NCI-H2107 treated with DMSO at 0.1 percent for 48 hours (cell line): ENCODE results near the gene PRDM15.
A peak's percentile ranks its signal among the peaks of the same experiment; 100 is the strongest.

Experiments used
- DNase-seq: peaks from one replicate; lab custom pipeline; 2025; ENCODE audit not compliant: unreplicated experiment; lab: John Stamatoyannopoulos, UW

Gene PRDM15

GRCh38 chr21:41879190-41879998 is at the start of gene PRDM15:
Gene PRDM15 (minus strand): TSS chr21:41879344. CDS start chr21:41860363, 18,981 bp downstream.
- DNase-seq, result peak; percentile 36

GRCh38 chr21:41928621-41929220 is 49.6 kb upstream of the PRDM15 start:
- DNase-seq, result no peak

GRCh38 chr21:41927727-41928409 is 48.7 kb upstream of the PRDM15 start:
- DNase-seq, result no peak

DNA sequence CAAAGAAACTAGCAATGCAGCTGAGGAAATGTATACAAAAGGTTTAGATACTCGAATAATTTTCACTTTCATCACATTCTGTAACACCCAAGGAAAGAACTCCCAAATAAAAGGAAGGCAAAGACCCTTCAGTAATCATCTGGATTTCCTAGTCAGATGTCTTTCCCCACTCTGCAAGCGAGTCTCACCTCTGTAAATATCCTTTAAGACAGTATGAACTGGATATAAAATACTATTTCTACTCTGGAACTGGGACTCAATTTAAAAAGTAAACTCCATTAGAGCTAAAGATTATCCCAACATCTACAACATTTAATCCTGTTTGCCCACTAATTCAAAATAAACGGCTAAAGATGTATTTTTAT is 47.6 kb upstream of the PRDM15 start:
- DNase-seq, result no peak

DNA sequence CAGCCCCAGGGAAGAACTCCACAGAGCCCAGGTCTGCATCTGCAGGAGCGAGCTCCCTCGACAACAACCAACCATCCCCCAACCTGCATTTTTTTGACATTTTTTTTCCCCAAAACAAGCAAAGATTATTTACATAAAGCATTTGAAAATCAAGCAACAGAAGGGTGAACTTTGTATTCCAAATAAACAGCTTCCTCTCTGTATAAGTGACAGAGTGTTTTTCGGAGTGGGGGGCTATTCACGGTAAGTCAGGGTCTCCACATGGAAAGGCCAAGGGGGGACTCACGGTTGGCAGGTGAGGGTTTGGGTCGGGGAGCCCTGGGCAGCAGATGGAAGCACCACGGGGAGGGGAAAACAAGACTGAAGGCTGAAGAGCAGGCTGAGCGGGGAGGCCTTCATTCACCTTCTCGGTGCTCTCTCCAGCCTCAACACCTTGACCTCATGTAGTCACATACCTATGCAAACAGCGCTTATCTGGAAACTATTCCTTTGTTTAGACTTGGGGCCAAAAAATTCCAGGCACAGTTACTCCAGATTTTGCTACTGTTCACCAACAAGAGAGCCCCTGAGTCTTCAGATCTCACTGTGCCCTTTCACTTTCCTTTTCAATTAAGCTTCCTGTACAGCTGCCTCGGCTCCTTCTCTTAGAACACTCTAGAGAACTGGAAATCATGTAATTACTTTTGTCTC is 47.1 kb upstream of the PRDM15 start:
- DNase-seq, result peak; percentile 83

DNA sequence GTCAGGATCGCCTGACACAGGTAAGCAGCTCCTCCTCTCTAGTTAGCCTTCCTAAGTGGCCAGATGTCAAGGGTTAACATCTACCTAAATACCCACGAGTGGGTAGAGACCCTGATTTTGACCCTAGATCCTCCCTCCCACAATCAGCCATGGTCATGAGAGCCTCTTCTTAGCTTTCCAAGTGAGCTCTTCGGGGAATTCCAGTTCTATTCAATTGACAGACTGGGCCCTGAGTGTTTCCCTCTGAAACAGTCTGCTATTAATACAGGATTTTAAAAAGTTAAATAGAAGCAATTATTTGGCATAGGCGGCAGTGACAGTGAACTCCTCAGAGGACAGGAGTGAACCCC is 46.6 kb upstream of the PRDM15 start:
- no peak for DNase-seq

DNA sequence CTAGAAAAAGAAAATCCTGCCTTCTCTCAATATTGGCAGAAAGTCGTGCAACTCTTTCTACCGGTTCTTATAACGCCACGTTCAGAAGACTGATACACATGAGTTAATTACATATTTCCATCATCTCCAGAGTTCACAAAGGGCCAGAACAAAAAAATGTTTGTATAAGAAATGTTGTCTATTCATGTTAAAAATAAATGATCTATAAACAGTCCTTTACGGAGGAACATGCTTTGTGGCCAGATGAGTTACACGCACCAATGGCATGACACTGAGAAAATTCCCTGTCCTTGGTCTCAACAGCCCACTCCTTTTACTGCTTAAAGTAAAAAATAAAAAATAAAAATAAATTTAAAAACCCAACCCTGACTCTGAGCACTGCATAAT is 45.2 kb upstream of the PRDM15 start:
- no peak for DNase-seq

DNA sequence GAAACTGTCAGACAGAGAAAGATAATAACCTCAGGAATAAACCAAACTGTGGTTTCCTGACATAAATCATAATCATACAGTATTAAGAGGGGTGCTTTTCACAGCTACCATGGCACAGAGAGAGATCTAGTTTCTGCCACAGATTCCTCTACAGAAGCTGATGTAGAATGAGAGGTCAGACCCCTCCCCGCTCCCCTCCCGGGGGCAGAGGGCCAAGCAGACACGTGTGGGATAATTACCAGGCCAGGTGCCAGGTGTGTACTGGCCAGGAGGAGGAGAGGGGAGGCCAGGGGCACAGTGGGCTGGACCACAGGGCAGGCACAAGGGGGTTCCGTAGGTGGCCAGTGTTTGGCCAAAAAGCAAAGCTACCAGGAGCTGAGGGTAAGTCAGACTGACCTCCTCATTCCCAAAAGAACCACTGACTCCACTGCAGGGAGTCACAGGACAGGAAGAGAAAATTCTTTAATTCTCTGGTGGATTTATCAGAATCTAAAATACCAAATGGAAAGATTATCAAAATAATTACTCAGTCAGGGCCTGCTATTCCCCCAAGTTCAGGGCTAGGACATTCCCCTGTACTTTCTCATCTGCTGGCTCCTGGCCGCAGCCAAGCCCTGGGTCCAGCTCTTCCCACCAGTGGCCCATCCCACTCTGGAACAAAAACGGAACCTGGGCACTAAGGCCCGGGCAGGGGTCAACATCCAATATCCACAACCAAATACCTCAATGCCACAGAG is 44.7 kb upstream of the PRDM15 start:
- no peak for DNase-seq

DNA sequence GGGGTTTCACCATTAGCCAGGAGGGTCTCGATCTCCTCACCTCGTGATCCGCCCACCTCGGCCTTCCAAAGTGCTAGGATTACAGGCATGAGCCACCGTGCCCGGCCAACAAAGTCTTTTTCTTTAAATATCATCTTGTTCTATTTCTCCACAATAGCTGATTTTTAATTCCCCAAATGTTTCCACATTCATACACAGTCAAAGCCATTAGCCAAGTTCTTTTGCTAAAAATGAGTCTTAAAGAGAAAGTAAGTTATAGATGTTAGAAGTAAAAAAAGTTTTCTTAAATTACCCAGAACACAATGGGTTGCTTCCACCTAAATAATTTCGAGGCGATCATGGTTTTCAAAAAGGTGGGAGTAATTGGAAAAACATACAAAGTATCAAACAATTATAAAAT is 44.0 kb upstream of the PRDM15 start:
- DNase-seq, result no peak

DNA sequence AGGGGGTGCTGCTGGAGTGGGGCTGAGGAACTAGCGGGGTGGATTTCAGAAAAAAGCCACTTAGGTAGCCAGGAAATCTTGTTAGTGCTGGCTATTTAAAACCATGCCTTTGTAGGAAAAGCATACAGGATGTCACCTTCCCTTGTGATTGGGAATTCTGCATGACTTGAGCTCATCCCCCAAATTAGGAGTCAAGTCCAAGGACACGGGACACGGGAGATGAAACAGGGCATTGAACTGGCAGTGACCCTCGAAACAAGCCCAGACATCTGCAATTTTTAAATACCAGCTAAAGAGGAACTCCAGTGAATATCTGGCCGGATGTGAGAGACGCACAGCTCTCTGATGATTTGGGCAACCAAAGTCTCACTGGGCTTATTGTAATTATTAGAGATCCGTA is 41.9 kb upstream of the PRDM15 start:
- no peak for DNase-seq

DNA sequence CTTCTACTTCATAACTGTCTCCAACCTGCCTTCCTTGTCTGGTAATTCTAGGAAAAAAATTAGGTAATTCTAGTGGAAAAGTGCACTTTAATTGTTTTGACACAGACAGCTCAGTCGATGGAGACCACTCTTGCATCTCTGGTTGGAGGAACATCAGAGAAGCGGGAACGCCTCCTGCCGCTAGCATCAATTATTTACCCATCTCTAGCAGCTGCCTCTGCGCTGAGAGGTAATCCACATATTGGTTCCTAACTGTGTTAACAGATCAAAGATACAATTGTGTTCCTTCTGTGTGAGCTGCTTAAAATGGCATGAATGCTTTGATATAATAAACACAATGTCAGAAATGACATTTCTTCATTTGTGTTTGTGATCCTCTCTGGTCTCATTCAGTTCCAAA is 41.3 kb upstream of the PRDM15 start:
- DNase-seq, result no peak

GRCh38 chr21:41919666-41920398 is 40.7 kb upstream of the PRDM15 start:
- DNase-seq, result no peak

DNA sequence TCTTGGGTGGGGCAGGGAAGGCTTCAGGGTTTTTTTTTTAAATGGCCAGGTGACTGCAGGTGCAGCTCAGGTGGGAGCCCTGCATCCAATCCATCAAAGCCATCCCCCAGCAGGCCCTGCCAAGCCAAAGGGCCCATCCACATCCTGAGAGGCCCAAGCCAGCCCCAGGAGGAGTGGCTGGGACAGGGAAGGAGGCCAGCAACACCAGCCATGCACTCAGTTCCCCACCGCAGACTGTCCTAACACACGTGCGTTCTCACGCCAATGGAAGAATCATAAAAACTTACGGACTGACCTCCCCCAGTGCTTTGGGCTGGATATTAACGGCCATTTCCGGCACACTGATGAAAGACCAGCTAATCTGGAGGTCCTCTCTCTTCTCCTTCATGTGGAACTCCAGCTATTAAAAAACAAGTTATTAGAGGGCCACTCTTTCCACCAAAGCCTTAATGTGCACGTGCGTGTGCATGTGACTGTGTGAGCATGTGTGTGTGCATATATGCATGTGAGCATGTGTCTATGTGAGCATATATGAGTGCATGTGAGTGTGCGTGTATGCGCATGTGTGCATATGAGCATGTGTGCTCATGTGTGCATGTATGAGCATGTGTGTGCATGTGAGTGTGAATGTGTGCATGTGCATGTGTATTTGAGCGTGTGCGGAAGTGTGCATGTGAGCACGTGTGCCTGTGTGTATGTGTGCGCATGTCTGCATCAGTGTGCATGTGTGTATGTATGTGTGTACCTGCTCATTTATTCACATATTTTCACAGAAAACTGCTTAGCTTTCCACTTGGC is 39.6 kb upstream of the PRDM15 start:
- no peak for DNase-seq

GRCh38 chr21:41917531-41917930 is 38.4 kb upstream of the PRDM15 start:
- no peak for DNase-seq

DNA sequence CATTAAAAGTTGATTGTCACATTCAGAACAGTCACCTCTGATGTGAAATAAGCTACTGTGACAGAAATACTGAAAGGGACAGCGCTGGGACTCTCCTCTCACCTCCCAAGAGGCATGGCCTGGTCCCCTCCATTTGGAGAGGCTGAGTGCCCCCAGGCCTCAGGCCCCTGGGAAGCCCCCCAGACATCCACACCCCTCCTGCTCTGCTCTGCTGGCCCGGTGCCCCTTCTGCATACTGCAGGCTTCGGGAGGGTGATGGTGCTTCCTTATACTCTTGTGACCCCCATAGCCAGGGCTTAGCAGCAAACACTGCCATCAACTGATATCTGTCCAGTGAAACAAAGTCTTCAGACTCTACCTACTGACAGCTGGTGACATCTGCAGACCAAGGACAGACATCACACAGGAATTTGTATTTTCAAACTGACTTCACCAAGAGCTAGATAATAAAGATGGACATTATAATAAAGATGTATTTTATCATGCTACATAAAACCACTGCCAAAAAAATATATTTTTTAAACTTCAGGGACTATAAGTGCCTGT is 37.8 kb upstream of the PRDM15 start:
- no peak for DNase-seq

DNA sequence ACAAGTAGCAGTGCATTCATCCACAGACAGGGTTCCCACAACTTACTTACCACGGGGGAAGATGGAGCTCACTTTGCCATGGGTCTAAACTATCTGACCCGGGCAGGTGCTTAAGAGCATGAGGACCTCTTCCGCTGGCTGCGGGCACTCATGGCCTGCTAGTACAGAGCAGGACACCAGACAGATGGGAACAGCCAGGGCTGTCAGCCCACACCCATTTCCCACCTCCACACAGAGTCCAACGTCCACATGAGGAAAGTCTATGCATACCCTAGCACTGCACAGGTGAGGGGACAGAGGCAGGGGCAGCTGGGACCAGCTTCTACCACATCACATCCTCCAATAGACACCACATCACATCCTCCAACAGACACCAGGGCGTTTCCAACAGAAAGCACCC is 35.8 kb upstream of the PRDM15 start:
- DNase-seq, result no peak

DNA sequence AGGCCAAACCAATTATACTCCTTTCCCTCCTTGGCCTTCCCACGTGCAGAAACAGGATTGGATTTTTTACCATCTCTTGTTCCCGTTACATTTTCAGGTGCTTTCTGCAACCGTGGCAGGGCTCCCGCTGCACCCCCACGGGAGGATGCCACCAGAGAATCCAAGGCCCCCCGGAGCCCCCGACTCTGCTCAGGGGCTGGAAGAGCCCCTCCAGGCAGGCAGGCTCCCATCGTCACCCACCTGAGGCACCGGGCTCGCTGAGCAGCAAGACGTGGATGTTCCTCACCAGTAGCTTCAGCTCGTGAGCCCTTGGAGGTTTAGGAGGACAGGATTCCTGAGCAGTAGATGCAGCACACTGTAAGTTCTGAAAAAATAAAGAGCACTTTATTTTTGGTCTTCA is 35.2 kb upstream of the PRDM15 start:
- no peak for DNase-seq

GRCh38 chr21:41913230-41913629 is 34.1 kb upstream of the PRDM15 start:
- DNase-seq, result no peak

- no peak for DNase-seq
Observed at GRCh38 chr21:41908829-41909228, 29.7 kb upstream of the PRDM15 start.
